PC-9 (cell line): Measurements from ENCODE around the gene CD99. TPM values are rescaled to one million over a fixed set of nuclear protein-coding genes. Genes with fewer than 3 reads are reported as not detected.

Experiments used
- BruUV-seq: library from RNA; stranded (reverse); fragments of 400-500 nt; replicated peaks from 2 replicates; lab custom pipeline; 2021; lab: Mats Ljungman, UMichigan
- CTCF ChIA-PET: fragments of 300-600 bp; sonication (Branson Sonifier 250); formaldehyde crosslinking; loops from one replicate; lab custom pipeline; 2022; ENCODE audit warnings: antibody characterized with exemption; lab: Charles Lee
- POLR2A ChIA-PET: fragments of 300-600 bp; sonication (Branson Sonifier 250); formaldehyde crosslinking; loops from one replicate; lab custom pipeline; 2022; ENCODE audit warnings: antibody characterized with exemption; ENCODE audit not compliant: unreplicated experiment; lab: Charles Lee
- DNase-seq, 2 experiments: peaks; one replicate each; pipeline versions ENCODE4 v3.0.0 to v3.0.0-alpha.2; 2015 to 2022; ENCODE audit warnings: mixed read lengths in 1 of 2
- H2AFZ ChIP-seq: fragments of 200-600 bp; sonication (generic); 2 replicates; pipeline ENCODE4 v1.8.1; 2017; ENCODE audit warnings: antibody characterized with exemption
- H3F3A ChIP-seq: fragments of 200-600 bp; sonication (generic); 2 replicates; pipeline ENCODE4 v1.8.1; 2017; ENCODE audit warnings: antibody characterized with exemption, mild to moderate bottlenecking, low read depth; ENCODE audit not compliant: insufficient read depth
- H3K27ac ChIP-seq: fragments of 200-600 bp; sonication (generic); 2 replicates; pipeline ENCODE4 v1.6.1; 2016; ENCODE audit warnings: mixed run types
- H3K27me3 ChIP-seq: fragments of 200-600 bp; sonication (generic); 2 replicates; pipeline ENCODE4 v1.6.1; 2016; ENCODE audit warnings: low read depth, mixed run types; ENCODE audit not compliant: insufficient read depth
- H3K36me3 ChIP-seq: fragments of 200-600 bp; sonication (generic); 2 replicates; pipeline ENCODE4 v1.6.1; 2016; ENCODE audit warnings: low read depth, mixed run types
- H3K4me1 ChIP-seq: fragments of 200-600 bp; sonication (generic); replicated peaks from 2 replicates; pipeline ENCODE4 v1.6.1; 2016; ENCODE audit warnings: mixed run types; ENCODE audit not compliant: insufficient read depth
- H3K4me2 ChIP-seq: fragments of 200-600 bp; sonication (generic); 2 replicates; pipeline ENCODE4 v1.6.1; 2017; ENCODE audit warnings: mixed run types
- H3K4me3 ChIP-seq: fragments of 200-600 bp; sonication (generic); 2 replicates; pipeline ENCODE4 v1.6.1; 2016; ENCODE audit warnings: mixed run types
- H3K79me2 ChIP-seq: fragments of 200-600 bp; sonication (generic); 2 replicates; pipeline ENCODE4 v1.6.1; 2017; ENCODE audit warnings: low read depth, mixed run types
- H3K9me2 ChIP-seq: fragments of 200-600 bp; sonication (generic); 2 replicates; pipeline ENCODE4 v1.8.1; 2017; ENCODE audit warnings: mild to moderate bottlenecking; ENCODE audit not compliant: insufficient read depth
- H3K9me3 ChIP-seq: fragments of 200-600 bp; sonication (generic); 2 replicates; pipeline ENCODE4 v1.8.1; 2016; ENCODE audit warnings: low read depth; ENCODE audit not compliant: insufficient read depth
- H4K20me1 ChIP-seq: fragments of 200-600 bp; sonication (generic); 2 replicates; pipeline ENCODE4 v1.8.1; 2017; ENCODE audit not compliant: insufficient read depth
- EZH2 ChIP-seq: fragments of 200-600 bp; sonication (generic); IDR thresholded peaks from 2 replicates; pipeline ENCODE4 v1.8.0; 2017; ENCODE audit warnings: antibody characterized with exemption, low read depth
- intact Hi-C: fragments of 100-400 bp; cut with micrococcal nuclease; formaldehyde crosslinking; loops from one replicate; pipeline ENCODE4 v1.10.0; 2022; ENCODE audit not compliant: unreplicated experiment
- total RNA-seq: library from RNA; stranded (reverse); gene quantifications from 2 replicates; pipeline ENCODE4 v1.2.3, GENCODE V29; 2021
- TF ChIP-seq, protein P1 (sequence below): fragments of 200-600 bp; sonication (generic); conservative IDR thresholded peaks from 2 replicates; pipeline ENCODE4 v1.6.1; 2017; ENCODE audit warnings: mixed run types, antibody characterized with exemption, mild to moderate bottlenecking, moderate library complexity

Gene CD99
- total RNA-seq, 1 experiment from 2014 or later, result 159 TPM

DNA sequence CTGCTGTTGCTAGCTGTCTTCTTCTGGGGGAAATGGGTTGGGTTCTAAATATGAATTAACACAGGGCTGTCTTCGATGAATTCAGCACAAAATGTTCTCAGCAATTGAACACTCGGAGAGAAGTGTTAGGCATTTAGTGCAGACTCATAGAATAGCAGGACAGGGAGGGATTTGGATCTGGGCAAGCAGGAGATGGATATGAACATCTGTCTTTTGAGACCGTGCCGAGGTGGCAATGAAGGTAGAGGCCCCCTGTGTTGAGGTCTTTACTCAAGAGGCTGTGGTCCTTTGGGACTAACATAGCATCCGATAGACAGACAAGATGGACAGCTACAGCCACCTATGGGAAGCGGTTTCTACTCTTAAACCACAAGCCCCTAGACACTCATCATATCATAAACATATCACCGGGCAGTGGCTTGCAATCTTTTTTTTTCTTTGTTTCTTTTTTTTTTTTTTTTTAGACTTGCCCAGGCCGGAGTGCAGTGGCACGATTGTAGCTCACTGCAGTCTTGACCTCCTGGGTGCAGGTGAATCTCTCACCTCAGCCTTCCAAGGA lies 6.7 kb downstream of the CD99 start:
- H4K20me1 ChIP-seq, result no peaks in the 10 kb centered on the region
- no peak for TF ChIP-seq EZH2
- TF ChIP-seq, protein P1, sequence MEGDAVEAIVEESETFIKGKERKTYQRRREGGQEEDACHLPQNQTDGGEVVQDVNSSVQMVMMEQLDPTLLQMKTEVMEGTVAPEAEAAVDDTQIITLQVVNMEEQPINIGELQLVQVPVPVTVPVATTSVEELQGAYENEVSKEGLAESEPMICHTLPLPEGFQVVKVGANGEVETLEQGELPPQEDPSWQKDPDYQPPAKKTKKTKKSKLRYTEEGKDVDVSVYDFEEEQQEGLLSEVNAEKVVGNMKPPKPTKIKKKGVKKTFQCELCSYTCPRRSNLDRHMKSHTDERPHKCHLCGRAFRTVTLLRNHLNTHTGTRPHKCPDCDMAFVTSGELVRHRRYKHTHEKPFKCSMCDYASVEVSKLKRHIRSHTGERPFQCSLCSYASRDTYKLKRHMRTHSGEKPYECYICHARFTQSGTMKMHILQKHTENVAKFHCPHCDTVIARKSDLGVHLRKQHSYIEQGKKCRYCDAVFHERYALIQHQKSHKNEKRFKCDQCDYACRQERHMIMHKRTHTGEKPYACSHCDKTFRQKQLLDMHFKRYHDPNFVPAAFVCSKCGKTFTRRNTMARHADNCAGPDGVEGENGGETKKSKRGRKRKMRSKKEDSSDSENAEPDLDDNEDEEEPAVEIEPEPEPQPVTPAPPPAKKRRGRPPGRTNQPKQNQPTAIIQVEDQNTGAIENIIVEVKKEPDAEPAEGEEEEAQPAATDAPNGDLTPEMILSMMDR, result no peak

DNA sequence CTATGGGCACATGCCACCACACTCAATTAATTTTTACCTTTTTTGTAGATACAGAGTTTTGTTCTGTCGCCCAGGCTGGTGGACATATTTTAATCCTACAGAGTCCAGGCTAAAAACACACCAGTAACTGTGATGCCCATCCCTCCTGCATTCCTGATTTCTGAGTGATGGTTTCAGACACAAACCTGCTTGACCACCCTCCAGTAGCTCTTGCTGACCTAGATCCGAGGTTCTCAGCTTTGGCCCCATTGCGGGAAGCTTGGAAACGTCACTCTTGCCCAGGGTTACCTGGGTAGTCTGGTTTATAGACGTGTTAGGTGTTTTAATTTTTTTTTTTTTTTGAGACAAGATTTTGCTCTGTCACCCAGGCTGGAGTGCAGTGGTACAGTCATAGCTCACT lies 7.5 kb downstream of the CD99 start:
- peaks cover 7% of the 10 kb centered on the region for H3K36me3 ChIP-seq
- H3K4me2 ChIP-seq, result peak overlapping the region; percentile 80
- H3K4me3 ChIP-seq, result no peak overlapping the region
- peak; percentile 82 to 98 for DNase-seq
- CTCF ChIA-PET, result no interaction called here
- H3F3A ChIP-seq, result peaks cover 37% of the 10 kb centered on the region
- H3K9me2 ChIP-seq, result no peaks in the 10 kb centered on the region
- H2AFZ ChIP-seq, result no peak overlapping the region
- TF ChIP-seq, protein P1, result no peak
- TF ChIP-seq EZH2, result no peak
- peaks cover 47% of the 10 kb centered on the region for H3K4me1 ChIP-seq
- H3K9me3 ChIP-seq, result no peaks in the 10 kb centered on the region
- POLR2A ChIA-PET, result no interaction called here
- peaks cover 85% of the 10 kb centered on the region for H3K79me2 ChIP-seq
- intact Hi-C loops, result loop anchor here (1.0 to 10.0 kb wide), 2 partner anchors 9 to 1244 kb away; partner anchors contain the start of gene ASMTL
- no peaks in the 10 kb centered on the region for H3K27me3 ChIP-seq
- peak overlapping the region; percentile 97 for H3K27ac ChIP-seq
- H4K20me1 ChIP-seq, result no peaks in the 10 kb centered on the region
- no TSS peak for BruUV-seq

More for the DNA sequence above, 6.7 kb downstream of the CD99 start:
- Histone ChIP-seq H3K9me2 (no peaks in the 10 kb centered on the region), H3K9me3 (no peaks in the 10 kb centered on the region), H3K27ac (peak overlapping the region; percentile 97), H3F3A (peaks cover 37% of the 10 kb centered on the region), H3K4me1 (peaks cover 53% of the 10 kb centered on the region), H3K4me2 (peak overlapping the region; percentile 80), H3K27me3 (no peaks in the 10 kb centered on the region), H3K36me3 (peaks cover 7% of the 10 kb centered on the region), H3K79me2 (peaks cover 85% of the 10 kb centered on the region), H2AFZ (no peak overlapping the region), H3K4me3 (peak overlapping the region; percentile 42; the same call in 1 of the 2 replicates)
- POLR2A ChIA-PET, result no interaction called here
- CTCF ChIA-PET, result no interaction called here
- BruUV-seq, result no TSS peak
- intact Hi-C loops, result loop anchor here (1.0 to 10.0 kb wide), 3 partner anchors 9 to 1243 kb away; partner anchors contain the start of gene ASMTL
- no peak for DNase-seq

- no peaks in the 10 kb centered on the region for H3K27me3 ChIP-seq
- DNase-seq, result no peak
- no peaks in the 10 kb centered on the region for H3K9me3 ChIP-seq
- H3K27ac ChIP-seq, result peak overlapping the region; percentile 97; the same call in 1 of the 2 replicates
- H3K4me3 ChIP-seq, result no peak overlapping the region
- H4K20me1 ChIP-seq, result no peaks in the 10 kb centered on the region
- no peaks in the 10 kb centered on the region for H3K9me2 ChIP-seq
- no TSS peak for BruUV-seq
- H3K4me2 ChIP-seq, result no peak overlapping the region
- H3K79me2 ChIP-seq, result peaks cover 82% of the 10 kb centered on the region
- TF ChIP-seq EZH2, result no peak
- TF ChIP-seq, protein P1, result no peak
- intact Hi-C loops, result loop anchor here (10.0 kb wide), 1 partner anchor 1245 kb away; the partner anchor contains the start of gene ASMTL
- peaks cover 37% of the 10 kb centered on the region for H3F3A ChIP-seq
- peaks cover 4% of the 10 kb centered on the region for H3K36me3 ChIP-seq
- CTCF ChIA-PET, result no interaction called here
- no peak overlapping the region for H2AFZ ChIP-seq
- peaks cover 47% of the 10 kb centered on the region for H3K4me1 ChIP-seq
- POLR2A ChIA-PET, result no interaction called here
These were observed 8.9 kb downstream of the CD99 start for GRCh38 chrX:2699959-2700358.
